Non-pigmented ciliary epithelial cell (primary cell): Measurements from ENCODE around the gene SLC47A2.

ENCODE experiments used
- DNase-seq: peaks from one replicate; pipeline ENCODE4 v3.0.0-alpha.2; 2010; ENCODE audit warnings: low read depth

SLC47A2 gene

DNA sequence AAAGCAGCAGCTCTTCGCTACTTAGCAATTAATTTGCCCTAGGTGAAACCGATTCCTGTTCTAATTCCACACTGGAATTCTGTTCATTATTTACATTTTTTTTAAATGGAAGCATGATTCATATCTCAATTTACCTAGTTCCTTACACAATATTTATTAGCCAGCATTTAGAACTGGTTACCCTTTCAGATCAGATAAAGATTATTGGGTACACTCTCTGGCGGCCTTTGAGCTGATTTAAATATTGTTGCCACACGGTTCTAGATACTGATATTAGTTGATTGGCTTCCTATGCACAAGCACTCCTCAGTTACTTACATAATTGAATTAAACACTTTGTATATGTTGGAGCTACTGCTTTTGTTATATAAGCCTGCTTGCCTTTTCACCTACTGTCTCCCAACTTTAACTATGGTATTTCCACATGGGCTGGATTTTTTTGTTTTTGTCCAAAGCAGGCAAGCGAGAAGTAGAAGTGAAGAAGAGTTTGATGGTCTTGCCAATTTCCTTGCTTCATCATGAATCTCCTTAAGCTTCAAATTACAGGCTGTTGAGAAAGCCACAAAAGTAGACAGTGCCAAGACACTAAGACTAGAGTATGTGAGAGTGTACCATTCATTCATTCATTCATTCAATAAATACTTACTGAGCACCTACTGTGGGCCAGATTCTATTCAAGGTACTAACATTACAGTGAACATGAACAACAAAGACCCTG lies 71.7 kb downstream of the SLC47A2 start:
- DNase-seq, result no peak

DNA sequence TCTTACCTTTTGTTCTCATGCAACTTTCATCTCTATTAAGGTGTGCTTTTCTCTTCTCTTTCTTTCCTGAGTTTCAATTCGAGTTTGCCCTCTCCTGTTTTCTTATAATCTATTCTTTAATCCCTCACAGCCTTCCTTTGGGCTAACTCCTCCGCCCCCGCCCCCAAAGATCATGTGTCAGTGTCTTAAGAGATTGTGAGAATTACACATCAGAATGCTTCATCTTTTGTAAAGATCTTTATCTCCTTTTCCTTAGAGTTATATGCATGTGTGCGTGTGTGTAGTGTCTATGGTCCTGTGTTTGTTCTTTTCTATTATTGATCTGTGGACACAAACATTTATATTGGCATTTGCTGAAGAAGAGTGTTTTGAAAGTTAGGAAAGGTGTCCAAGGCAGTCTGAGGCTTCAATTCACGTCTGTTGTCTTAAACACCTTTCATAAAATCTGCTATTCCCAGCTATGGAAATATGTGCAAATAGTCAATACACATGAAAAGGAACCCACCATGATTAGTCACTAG lies 74.0 kb downstream of the SLC47A2 start:
- no peak for DNase-seq

DNA sequence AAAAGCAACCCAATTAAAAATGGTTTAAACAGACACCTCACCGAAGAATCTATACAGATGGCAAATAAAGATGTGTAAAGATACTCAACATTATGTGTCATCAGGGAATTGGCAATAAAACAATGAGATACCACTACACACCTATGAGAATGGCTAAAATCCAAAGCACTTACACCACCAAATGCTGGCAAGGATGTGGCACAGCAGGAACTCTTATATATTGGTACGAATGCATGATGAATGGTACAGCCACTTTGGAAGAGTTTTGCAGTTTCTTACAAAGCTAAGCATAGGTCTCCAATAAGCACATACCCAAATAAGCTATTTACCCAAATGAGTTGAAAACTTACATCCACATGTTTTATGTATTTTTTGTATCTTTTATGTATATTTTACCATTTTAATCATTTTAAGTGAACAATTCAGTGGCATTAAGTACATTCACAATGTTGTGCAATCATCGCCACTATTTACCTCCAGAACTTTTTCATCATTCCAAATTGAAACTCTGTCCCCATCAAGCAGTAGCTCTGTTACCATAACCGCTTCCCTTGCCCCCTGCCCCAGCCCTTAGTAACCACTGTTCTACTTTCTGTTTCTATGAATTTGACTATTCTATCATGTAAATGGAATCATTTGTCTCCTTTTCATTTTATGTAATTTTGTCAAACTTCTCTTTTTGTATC lies 74.6 kb downstream of the SLC47A2 start:
- no peak for DNase-seq

DNA sequence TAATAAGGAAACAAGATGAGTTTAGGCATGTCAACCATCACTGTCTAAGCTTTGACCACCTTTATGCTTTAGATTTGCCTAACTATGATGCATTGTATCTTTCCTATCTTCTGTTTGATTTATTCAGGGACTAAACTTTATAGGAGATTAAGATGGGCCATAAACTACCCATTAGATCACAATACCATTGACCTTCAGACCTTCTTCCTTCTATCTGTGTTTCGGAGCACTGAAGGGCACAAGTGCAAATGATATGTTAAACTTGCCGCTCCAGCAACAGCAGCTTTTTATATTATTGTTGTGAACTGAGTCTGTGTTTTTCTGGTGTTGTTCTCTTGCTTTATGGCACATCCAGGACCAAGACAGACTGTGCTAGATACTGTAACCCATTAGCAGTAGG lies 84.5 kb downstream of the SLC47A2 start:
- no peak for DNase-seq

DNA sequence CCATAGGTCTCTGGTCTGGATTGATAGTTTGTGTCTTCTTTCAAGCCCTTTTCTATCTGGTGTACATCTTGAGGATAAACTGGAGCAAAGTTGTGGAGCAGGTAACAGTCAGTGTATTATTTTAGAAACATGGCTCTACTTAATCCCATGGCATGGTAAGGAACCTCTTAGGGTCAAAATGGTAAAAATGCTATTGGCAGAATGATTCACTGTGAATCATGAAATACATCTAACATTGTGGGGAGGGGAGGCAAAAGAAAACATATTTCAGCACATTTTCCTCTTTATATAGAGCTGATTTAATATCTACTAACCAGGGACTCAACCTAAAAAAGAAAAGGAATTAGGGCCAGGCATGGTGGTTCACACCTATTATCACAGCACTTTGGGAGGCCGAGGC lies 85.7 kb downstream of the SLC47A2 start:
- no peak for DNase-seq

DNA sequence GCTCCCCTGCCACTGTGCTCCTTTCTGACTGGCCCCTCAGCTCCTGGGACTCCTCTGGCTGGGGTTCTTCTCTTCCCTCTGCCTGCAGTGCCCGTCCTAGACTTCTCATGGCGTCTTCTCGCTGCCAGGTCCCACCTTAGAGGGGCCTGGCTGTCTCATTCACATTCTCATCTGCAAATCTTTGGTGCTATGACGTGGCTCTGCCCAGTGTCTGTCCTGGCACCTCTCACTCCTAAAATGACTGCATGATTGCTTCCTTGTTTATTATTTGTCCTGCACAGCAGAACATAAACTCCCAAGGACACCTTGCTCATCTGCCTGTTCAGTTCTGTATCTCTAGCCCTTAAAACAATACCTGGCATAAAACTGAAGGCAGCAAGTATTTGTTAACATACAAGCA lies 86.3 kb downstream of the SLC47A2 start:
- DNase-seq, result no peak

DNA sequence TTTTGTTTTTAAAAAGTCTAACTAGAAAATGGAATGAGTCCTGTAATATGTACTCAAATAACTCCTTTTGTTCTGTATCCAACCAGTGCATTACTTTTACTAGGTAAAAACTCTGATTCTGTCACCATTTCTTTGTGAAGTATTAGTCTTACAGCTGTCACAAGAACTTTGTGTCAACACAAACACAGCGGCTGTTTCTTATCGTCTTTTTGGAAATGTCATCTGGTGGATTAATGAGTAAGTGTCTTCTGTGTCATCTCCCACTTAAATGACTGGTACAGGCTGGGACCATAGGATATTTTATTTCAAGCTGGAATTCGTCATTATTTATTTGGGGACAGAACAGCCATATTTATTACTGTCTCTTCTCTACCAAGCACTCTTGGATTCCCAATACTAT lies 86.9 kb downstream of the SLC47A2 start:
- no peak for DNase-seq
